GM18502 (cell line): ENCODE data around the gene MLKL.
"Not testable (repeated sequence)": the region's sequence is repeated elsewhere in the genome, so short reads cannot be mapped to it uniquely, and the experiment has no call there.

Experiments used
- ATAC-seq: cut with Tn5 transposase; IDR thresholded peaks from one replicate; pipeline ENCODE4 v1.9.1; 2021; ENCODE audit warnings: mild to moderate bottlenecking; ENCODE audit not compliant: unreplicated experiment, poor library complexity

MLKL gene

GRCh38 chr16:74711938-74712337, 11.3 kb upstream of the MLKL start:
- ATAC-seq = no peak

GRCh38 chr16:74710401-74710800, 9.7 kb upstream of the MLKL start:
- no peak for ATAC-seq

GRCh38 chr16:74709441-74709877, 8.8 kb upstream of the MLKL start:
- peak; percentile 91 for ATAC-seq

- peak; percentile 14 for ATAC-seq
Observed at GRCh38 chr16:74700116-74700437, 585 bp downstream of the MLKL start.

GRCh38 chr16:74699666-74700065, 996 bp downstream of the MLKL start:
- no peak for ATAC-seq

- no peak for ATAC-seq
Observed at GRCh38 chr16:74698222-74698621, 2.4 kb downstream of the MLKL start.

GRCh38 chr16:74695450-74696422, 4.9 kb downstream of the MLKL start:
- peak; percentile 87 for ATAC-seq

GRCh38 chr16:74691093-74691855, 9.4 kb downstream of the MLKL start:
- no peak for ATAC-seq

GRCh38 chr16:74682556-74682955, 18.1 kb downstream of the MLKL start:
- ATAC-seq = no peak

GRCh38 chr16:74680681-74681080, 20.0 kb downstream of the MLKL start:
- no peak for ATAC-seq

GRCh38 chr16:74679983-74680382, 20.7 kb downstream of the MLKL start:
- no peak for ATAC-seq

- no peak for ATAC-seq
Observed at GRCh38 chr16:74677868-74678267, 22.8 kb downstream of the MLKL start.

- no peak for ATAC-seq
Observed at GRCh38 chr16:74673876-74674275, 26.8 kb downstream of the MLKL start.

- not testable (repeated sequence) for ATAC-seq
Observed at GRCh38 chr16:74668877-74669276, 31.8 kb downstream of the MLKL start.

GRCh38 chr16:74667255-74667700, 33.4 kb downstream of the MLKL start:
- ATAC-seq = no peak

- ATAC-seq = peak; percentile 100
Observed at GRCh38 chr16:74666425-74667254, 34.0 kb downstream of the MLKL start, which contains the start of gene RFWD3. RFWD3 (minus strand) TSS chr16:74666877; CDS start chr16:74661449, 5,428 bp downstream.

GRCh38 chr16:74666010-74666421, 34.6 kb downstream of the MLKL start:
- no peak for ATAC-seq

- no peak for ATAC-seq
Observed at GRCh38 chr16:74661064-74661463, 39.6 kb downstream of the MLKL start.

- no peak for ATAC-seq
Observed at GRCh38 chr16:74660383-74660782, 40.3 kb downstream of the MLKL start.

- no peak for ATAC-seq
Observed at GRCh38 chr16:74659041-74659440, 41.6 kb downstream of the MLKL start.
